HCT116 (cell line): Measurements from ENCODE around the gene APOL4. TPM values are rescaled to one million over a fixed set of nuclear protein-coding genes. Genes with fewer than 3 reads are reported as not detected.
"Not testable (repeated sequence)": the region's sequence is repeated elsewhere in the genome, so short reads cannot be mapped to it uniquely, and the experiment has no call there.

Experiments
- ATAC-seq: fragments of 200-7000 bp; cut with Tn5 transposase; 2 replicates; pipeline ENCODE4 v1.9.1; 2020; ENCODE audit warnings: mild to moderate bottlenecking, moderate library complexity
- BruUV-seq: library from RNA; stranded (reverse); fragments of 400-500 nt; replicated peaks from 2 replicates; lab custom pipeline; 2021; lab: Mats Ljungman, UMichigan
- CTCF ChIA-PET: fragments of 300-600 bp; sonication (Branson Sonifier 250); formaldehyde crosslinking; loops from one replicate; lab custom pipeline; 2021; ENCODE audit warnings: antibody characterized with exemption; lab: Charles Lee
- POLR2A ChIA-PET: fragments of 300-600, 350-600 bp; sonication (Branson Sonifier 250); formaldehyde crosslinking; loops from one replicate; lab custom pipeline; 2021; ENCODE audit warnings: antibody characterized with exemption; lab: Charles Lee
- RAD21 ChIA-PET, 2 experiments: fragments of 300-600 bp; sonication (Branson Sonifier 250); formaldehyde crosslinking; loops; one replicate each; lab custom pipeline; 2023; ENCODE audit warnings: low total read pairs in 2 of 2; ENCODE audit not compliant: uncharacterized antibody in 2 of 2, unreplicated experiment in 2 of 2, low non-redundant PET in 1 of 2; lab: Charles Lee
- DNase-seq: peaks from one replicate; pipeline ENCODE4 v3.0.0-alpha.2; 2010; ENCODE audit warnings: low read depth, low spot score
- H2AFZ ChIP-seq: fragments of 200-600 bp; shearing (Covaris generic), sonication (generic); 2 replicates; pipeline ENCODE4 v1.6.1; 2017; ENCODE audit warnings: low read depth, mixed run types, mixed read lengths, antibody characterized with exemption, low read length; ENCODE audit not compliant: poor library complexity, severe bottlenecking
- H3K27ac ChIP-seq: 2 replicates; pipeline ENCODE4 v1.5.1; 2012; ENCODE audit warnings: low read depth, low read length
- H3K27me3 ChIP-seq: fragments of 200-600 bp; sonication (generic); 2 replicates; pipeline ENCODE4 v1.6.1; 2016; ENCODE audit warnings: mixed run types, low read length, mixed read lengths; ENCODE audit not compliant: insufficient read depth
- H3K36me3 ChIP-seq, 2 experiments: fragments of 200-500 bp in 1 of 2; fragments of 200-600 bp in 1 of 2; sonication (Bioruptor generic) in 1 of 2; sonication (generic) in 1 of 2; 2 replicates each; pipeline versions ENCODE4 v1.5.1 to v1.6.1; 2014 to 2016; ENCODE audit warnings: low read length in 2 of 2, inconsistent platforms in 1 of 2, mixed read lengths in 1 of 2, mixed run types in 1 of 2; ENCODE audit not compliant: insufficient read depth in 2 of 2, control insufficient read depth in 1 of 2
- H3K4me1 ChIP-seq, 2 experiments: fragments of 200-600 bp in 1 of 2; sonication (generic) in 1 of 2; 2 replicates each; pipeline versions ENCODE4 v1.5.1 to v1.6.1; 2012 to 2017; ENCODE audit warnings: low read length in 2 of 2, inconsistent platforms in 1 of 2, mild to moderate bottlenecking in 1 of 2, mixed read lengths in 1 of 2, mixed run types in 1 of 2, moderate library complexity in 1 of 2; ENCODE audit not compliant: insufficient read depth in 2 of 2, control insufficient read depth in 1 of 2
- H3K4me2 ChIP-seq: fragments of 200-600 bp; sonication (generic); 2 replicates; pipeline ENCODE4 v1.6.1; 2017; ENCODE audit warnings: mixed run types, low read length, mixed read lengths
- H3K4me3 ChIP-seq, 2 experiments: fragments of 200-600 bp in 1 of 2; sonication (generic) in 1 of 2; replicated peaks in 1 of 2; 2 replicates each; pipeline ENCODE4 v1.5.1; 2011 to 2016; ENCODE audit warnings: low read length in 2 of 2, control low read depth in 1 of 2, low read depth in 1 of 2, mild to moderate bottlenecking in 1 of 2, mixed read lengths in 1 of 2, mixed run types in 1 of 2
- H3K79me2 ChIP-seq: fragments of 200-600 bp; sonication (generic); 2 replicates; pipeline ENCODE4 v1.6.1; 2017; ENCODE audit warnings: mild to moderate bottlenecking, mixed run types, low read length, moderate library complexity, mixed read lengths; ENCODE audit not compliant: insufficient read depth
- H3K9ac ChIP-seq: fragments of 200-600 bp; sonication (generic); 2 replicates; pipeline ENCODE4 v1.6.1; 2016; ENCODE audit warnings: low read length, mixed read lengths
- H3K9me2 ChIP-seq: fragments of 200-600 bp; sonication (generic), shearing (Covaris generic); 2 replicates; pipeline ENCODE4 v1.6.1; 2017; ENCODE audit warnings: mixed run types, mild to moderate bottlenecking, moderate library complexity; ENCODE audit not compliant: insufficient read depth
- H3K9me3 ChIP-seq, 2 experiments: fragments of 200-500 bp in 1 of 2; fragments of 200-600 bp in 1 of 2; sonication (Bioruptor generic) in 1 of 2; sonication (generic) in 1 of 2; 2 replicates each; pipeline ENCODE4 v1.6.1; 2014 to 2017; ENCODE audit warnings: low read length in 2 of 2, mixed read lengths in 2 of 2, inconsistent platforms in 1 of 2, low read depth in 1 of 2, mild to moderate bottlenecking in 1 of 2, mixed run types in 1 of 2, moderate library complexity in 1 of 2; ENCODE audit not compliant: control insufficient read depth in 1 of 2, insufficient read depth in 1 of 2
- H4K20me1 ChIP-seq: fragments of 200-600 bp; sonication (generic), shearing (Covaris generic); 2 replicates; pipeline ENCODE4 v1.6.1; 2017; ENCODE audit warnings: mixed run types, mild to moderate bottlenecking, moderate library complexity; ENCODE audit not compliant: insufficient read depth
- CBX3 ChIP-seq: IDR thresholded peaks from 2 replicates; pipeline ENCODE4 v1.6.1; 2012; ENCODE audit warnings: low read depth
- CTCF ChIP-seq, 3 experiments: fragments of 200-600 bp in 1 of 3; sonication (generic) in 1 of 3; IDR thresholded peaks in 2 of 3; conservative IDR thresholded peaks in 1 of 3; 2 replicates each; pipeline ENCODE4 v1.5.1; 2012 to 2017; ENCODE audit warnings: low read depth in 2 of 3, low read length in 2 of 3, antibody characterized with exemption in 1 of 3, borderline replicate concordance in 1 of 3, control low read depth in 1 of 3, mild to moderate bottlenecking in 1 of 3, mixed read lengths in 1 of 3, mixed run types in 1 of 3, moderate library complexity in 1 of 3; ENCODE audit not compliant: insufficient read depth in 1 of 3
- ELF1 ChIP-seq: IDR thresholded peaks from 2 replicates; pipeline ENCODE4 v1.6.1; 2012; ENCODE audit warnings: low read depth, borderline replicate concordance
- EZH2 ChIP-seq: fragments of 200-600 bp; sonication (generic); IDR thresholded peaks from 2 replicates; pipeline ENCODE4 v1.6.1; 2017; ENCODE audit warnings: antibody characterized with exemption, mixed run types
- JUND ChIP-seq: IDR thresholded peaks from 2 replicates; pipeline ENCODE4 v1.6.1; 2012
- MAX ChIP-seq: IDR thresholded peaks from 2 replicates; pipeline ENCODE4 v1.6.1; 2012
- POLR2A ChIP-seq: IDR thresholded peaks from 2 replicates; pipeline ENCODE4 v1.7.0; 2011; ENCODE audit warnings: borderline replicate concordance; ENCODE audit not compliant: insufficient read depth, insufficient read length; ENCODE audit errors: extremely low read depth
- REST ChIP-seq: IDR thresholded peaks from 2 replicates; pipeline ENCODE4 v1.6.1; 2012; ENCODE audit warnings: low read depth
- SIN3A ChIP-seq: IDR thresholded peaks from 2 replicates; pipeline ENCODE4 v1.6.1; 2012; ENCODE audit warnings: low read depth
- YY1 ChIP-seq: IDR thresholded peaks from 2 replicates; pipeline ENCODE4 v1.6.1; 2011; ENCODE audit warnings: low read length, low read depth, moderate library complexity, mild to moderate bottlenecking; ENCODE audit not compliant: insufficient replicate concordance; ENCODE audit errors: extremely low read depth
- ZBTB33 ChIP-seq: IDR thresholded peaks from 2 replicates; pipeline ENCODE4 v1.6.1; 2011; ENCODE audit warnings: mild to moderate bottlenecking, low read length, moderate library complexity; ENCODE audit not compliant: insufficient replicate concordance; ENCODE audit errors: extremely low read depth
- ZNF274 ChIP-seq: fragments of 200-500 bp; sonication (Bioruptor generic); IDR thresholded peaks from 2 replicates; pipeline ENCODE4 v1.6.1; 2014; ENCODE audit warnings: mild to moderate bottlenecking, low read depth, low read length, inconsistent platforms
- intact Hi-C: fragments of 100-400 bp; cut with micrococcal nuclease; formaldehyde crosslinking; loops from 2 replicates; pipeline ENCODE4 v1.10.0; 2022
- total RNA-seq: library from RNA; stranded (reverse); gene quantifications from one replicate; pipeline ENCODE4 v1.2.1, GENCODE V29; 2021; ENCODE audit not compliant: unreplicated experiment

APOL4 gene
- total RNA-seq, 1 experiment from 2014 or later, result not detected

- RAD21 ChIA-PET, result no interaction called here
- no peak for TF ChIP-seq REST
- TF ChIP-seq ZBTB33, result no peak
- no peak for TF ChIP-seq POLR2A
- TF ChIP-seq EZH2, result no peak
- no peak for TF ChIP-seq JUND
- no peak for TF ChIP-seq MAX
- TF ChIP-seq ELF1, result no peak
- no peak for TF ChIP-seq SIN3A
- no peak for TF ChIP-seq YY1
- no peak for TF ChIP-seq CBX3
- no peak for TF ChIP-seq CTCF (IDR thresholded peaks at IDR 0.05 in 2 of 3, conservative IDR thresholded peaks at IDR 0.05 in 1 of 3; ENCODE audit: borderline replicate concordance in 1 of 3, insufficient read depth in 1 of 3, low read depth in 2 of 3, low read length in 2 of 3)
- no peak for TF ChIP-seq ZNF274
- H3K27me3 ChIP-seq, result peaks cover 16% of the 10 kb centered on the region
- intact Hi-C loops, result no loop called here
- H3K9me3 ChIP-seq, result no peaks in the 10 kb centered on the region
- ATAC-seq (no peak), DNase-seq (no peak)
- no peaks in the 10 kb centered on the region for H3K9me2 ChIP-seq
- POLR2A ChIA-PET, result interaction anchor here (0.6 kb wide), 1 partner anchor 815 kb away, joined by 4 read pairs; no protein-coding TSS in a partner anchor
- H3K79me2 ChIP-seq, result no peaks in the 10 kb centered on the region
- no TSS peak for BruUV-seq
- no peak overlapping the region for H3K4me3 ChIP-seq
- no peaks in the 10 kb centered on the region for H4K20me1 ChIP-seq
- no peak overlapping the region for H3K27ac ChIP-seq
- no peaks in the 10 kb centered on the region for H3K36me3 ChIP-seq
- no peak overlapping the region for H3K9ac ChIP-seq
- CTCF ChIA-PET, result no interaction called here
- no peak overlapping the region for H3K4me2 ChIP-seq
- no peak overlapping the region for H2AFZ ChIP-seq
- H3K4me1 ChIP-seq, result no peaks in the 10 kb centered on the region
Measured at GRCh38 chr22:36210224-36210623, 8.6 kb upstream of the APOL4 start.

GRCh38 chr22:36209488-36209908 is 7.9 kb upstream of the APOL4 start:
- H3K4me2 ChIP-seq, BruUV-seq, H3K27ac ChIP-seq, H3K4me3 ChIP-seq, ATAC-seq, H3K9me3 ChIP-seq, DNase-seq, RAD21 ChIA-PET, H2AFZ ChIP-seq, H3K36me3 ChIP-seq, H3K9ac ChIP-seq, H4K20me1 ChIP-seq, H3K79me2 ChIP-seq, CTCF ChIA-PET, H3K4me1 ChIP-seq, H3K9me2 ChIP-seq, intact Hi-C loops: not testable (repeated sequence)
- H3K27me3 ChIP-seq, result peaks cover 16% of the 10 kb centered on the region
- POLR2A ChIA-PET, result interaction anchor here (0.6 kb wide), 1 partner anchor 814 kb away, joined by 4 read pairs; no protein-coding TSS in a partner anchor
